AG10803 (cell line): ENCODE results near the gene STK31.
"Not testable (repeated sequence)": the region's sequence is repeated elsewhere in the genome, so short reads cannot be mapped to it uniquely, and the experiment has no call there.

Experiments
- DNase-seq: peaks from one replicate; pipeline ENCODE4 v3.0.0; 2010; ENCODE audit warnings: low read depth
- H3K4me3 ChIP-seq: 2 replicates; pipeline ENCODE4 v1.5.1; 2011; ENCODE audit warnings: mild to moderate bottlenecking, low read length, control low read depth
- TF ChIP-seq, protein P1 (sequence below): conservative IDR thresholded peaks from 2 replicates; pipeline ENCODE4 v1.5.1; 2011; ENCODE audit warnings: mild to moderate bottlenecking, low read length, control low read depth, inconsistent platforms

The STK31 gene

DNA sequence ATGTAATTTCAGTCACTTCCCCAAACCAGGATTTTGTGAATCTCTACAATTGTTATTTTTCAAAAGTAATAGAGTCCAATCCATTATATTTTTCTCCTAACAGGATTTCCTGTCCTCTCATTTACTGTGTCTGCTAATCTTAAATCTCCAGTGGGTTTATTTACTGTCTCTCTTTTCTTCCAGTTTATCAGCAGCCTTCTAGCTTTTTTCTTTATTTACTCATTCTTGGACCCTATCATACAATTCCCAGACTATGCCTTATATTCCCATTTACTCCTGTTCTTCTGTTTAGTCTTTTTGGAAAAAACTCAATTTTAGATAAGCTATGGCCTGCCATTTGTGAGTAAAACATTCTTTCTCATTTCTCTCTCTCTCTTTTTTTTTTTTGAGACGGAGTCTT, 94.7 kb downstream of the STK31 start:
- no peak overlapping the region for H3K4me3 ChIP-seq
- TF ChIP-seq, protein P1, sequence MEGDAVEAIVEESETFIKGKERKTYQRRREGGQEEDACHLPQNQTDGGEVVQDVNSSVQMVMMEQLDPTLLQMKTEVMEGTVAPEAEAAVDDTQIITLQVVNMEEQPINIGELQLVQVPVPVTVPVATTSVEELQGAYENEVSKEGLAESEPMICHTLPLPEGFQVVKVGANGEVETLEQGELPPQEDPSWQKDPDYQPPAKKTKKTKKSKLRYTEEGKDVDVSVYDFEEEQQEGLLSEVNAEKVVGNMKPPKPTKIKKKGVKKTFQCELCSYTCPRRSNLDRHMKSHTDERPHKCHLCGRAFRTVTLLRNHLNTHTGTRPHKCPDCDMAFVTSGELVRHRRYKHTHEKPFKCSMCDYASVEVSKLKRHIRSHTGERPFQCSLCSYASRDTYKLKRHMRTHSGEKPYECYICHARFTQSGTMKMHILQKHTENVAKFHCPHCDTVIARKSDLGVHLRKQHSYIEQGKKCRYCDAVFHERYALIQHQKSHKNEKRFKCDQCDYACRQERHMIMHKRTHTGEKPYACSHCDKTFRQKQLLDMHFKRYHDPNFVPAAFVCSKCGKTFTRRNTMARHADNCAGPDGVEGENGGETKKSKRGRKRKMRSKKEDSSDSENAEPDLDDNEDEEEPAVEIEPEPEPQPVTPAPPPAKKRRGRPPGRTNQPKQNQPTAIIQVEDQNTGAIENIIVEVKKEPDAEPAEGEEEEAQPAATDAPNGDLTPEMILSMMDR: no peak
- DNase-seq: no peak

DNA sequence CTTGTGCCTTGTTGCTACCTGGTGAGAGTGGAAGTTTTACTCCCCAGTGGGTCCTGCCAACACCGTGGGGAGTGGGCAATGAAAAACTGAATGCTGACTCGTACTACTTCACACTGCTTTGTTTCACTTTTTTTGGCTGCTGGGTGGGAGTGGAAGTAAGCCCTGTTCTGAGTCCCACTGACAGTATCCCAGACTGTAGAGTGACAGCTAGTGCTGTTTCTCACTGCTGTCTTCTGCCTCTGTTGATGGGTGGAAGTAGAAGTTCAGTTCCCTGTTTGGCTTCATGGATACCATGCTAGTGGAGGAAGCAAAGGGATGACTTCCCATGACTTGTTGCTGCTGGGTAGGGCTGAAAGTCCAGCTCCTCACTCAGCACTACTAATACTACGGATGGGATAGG, 98.4 kb downstream of the STK31 start:
- H3K4me3 ChIP-seq: no peak overlapping the region
- TF ChIP-seq, protein P1: no peak
- DNase-seq: no peak

DNA sequence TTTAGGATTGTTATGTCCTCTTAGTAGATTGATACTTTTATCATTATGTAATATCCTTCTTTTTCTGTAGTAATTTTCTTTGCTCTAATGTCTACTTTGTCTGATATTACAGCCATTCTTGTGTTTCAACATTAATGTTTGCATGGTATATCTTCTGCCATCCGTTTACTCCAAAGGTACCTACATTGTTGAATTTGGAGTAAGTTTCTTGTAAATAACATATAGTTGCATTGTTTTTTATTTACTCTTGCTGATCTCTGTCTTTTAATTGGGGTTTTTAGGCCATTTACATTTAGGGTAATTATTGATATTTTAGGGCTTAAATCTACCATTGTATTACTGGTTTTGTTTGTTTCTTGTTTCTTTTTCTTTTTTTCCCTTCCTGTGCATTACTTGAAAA, 100.1 kb downstream of the STK31 start:
- TF ChIP-seq, protein P1: no peak
- H3K4me3 ChIP-seq: no peak overlapping the region
- DNase-seq: no peak

DNA sequence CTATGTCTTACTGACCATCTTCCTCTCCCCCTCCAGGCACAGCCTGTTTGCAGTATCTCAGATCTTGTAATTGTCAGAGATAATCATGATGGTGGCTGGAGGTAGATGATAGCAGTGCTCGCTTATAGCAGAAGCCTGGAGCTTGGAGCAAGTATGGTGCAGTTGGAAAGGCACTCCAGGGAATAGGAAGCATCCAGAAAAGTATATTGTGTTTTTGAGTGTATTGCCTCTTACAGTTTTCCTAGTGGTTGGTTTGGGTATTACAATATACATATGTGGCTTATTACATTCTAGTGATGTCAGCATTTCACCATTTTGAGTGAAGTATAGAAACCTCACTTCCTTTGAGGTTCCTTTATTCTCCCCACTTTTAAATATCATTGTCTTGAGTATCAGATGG, 101.5 kb downstream of the STK31 start:
- DNase-seq: no peak
- no peak overlapping the region for H3K4me3 ChIP-seq
- TF ChIP-seq, protein P1: peak; percentile 27

DNA sequence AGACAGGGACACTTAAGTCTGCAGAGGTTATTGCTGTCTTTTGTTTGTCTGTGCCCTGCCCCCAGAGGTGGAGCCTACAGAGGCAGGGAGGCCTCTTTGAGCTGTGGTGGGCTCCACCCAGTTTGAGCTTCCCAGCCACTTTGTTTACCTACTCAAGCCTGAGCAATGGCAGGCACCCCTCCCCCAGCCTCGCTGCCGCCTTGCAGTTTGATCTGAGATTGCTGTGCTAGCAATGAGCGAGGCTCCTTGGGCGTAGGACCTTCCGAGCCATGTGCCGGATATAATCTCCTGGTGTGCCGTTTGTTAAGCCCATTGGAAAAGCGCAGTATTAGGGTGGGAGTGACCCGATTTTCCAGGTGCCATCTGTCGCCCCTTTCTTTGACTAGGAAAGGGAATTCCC, 118.1 kb downstream of the STK31 start:
- DNase-seq, H3K4me3 ChIP-seq: not testable (repeated sequence)

DNA sequence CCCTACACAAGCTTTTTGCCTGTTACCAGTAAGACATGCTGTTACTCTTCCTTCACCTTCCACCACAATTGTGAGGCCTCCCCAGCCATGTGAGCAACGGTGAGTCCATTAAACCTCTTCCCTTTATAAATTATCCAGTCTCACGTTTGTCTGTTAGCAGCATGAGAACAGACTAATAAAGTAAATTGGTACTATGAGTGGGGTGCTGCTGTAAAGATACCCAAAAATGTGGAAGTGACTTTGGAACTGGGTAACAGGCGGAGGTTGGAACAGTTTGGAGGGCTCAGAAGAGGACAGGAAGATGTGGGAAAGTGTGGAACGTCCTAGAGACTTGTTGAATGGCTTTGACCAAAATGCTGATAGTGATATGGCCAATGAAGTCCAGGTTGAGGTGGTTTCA, 122.7 kb downstream of the STK31 start:
- not testable (repeated sequence) for H3K4me3 ChIP-seq, DNase-seq

DNA sequence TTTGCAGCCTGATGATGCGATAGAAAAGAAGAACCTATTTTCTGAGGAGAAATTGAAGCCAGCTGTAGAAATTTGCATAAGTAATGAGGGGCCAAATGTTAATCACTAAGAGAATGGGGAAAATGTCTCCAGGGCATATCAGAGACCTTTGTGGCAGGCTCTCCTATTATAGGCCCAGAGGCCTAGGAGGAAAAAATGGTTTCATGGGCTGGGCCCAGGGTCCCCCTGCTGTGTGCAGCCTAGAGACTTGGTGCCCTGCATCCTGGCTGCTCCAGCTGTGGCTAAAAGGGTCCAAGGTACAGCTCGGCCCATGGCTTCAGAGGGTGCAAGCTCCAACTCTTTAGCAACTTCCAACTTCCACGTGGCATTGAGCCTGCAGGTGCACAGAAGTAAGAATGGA, 123.4 kb downstream of the STK31 start:
- DNase-seq: no peak
- TF ChIP-seq, protein P1: no peak
- H3K4me3 ChIP-seq: no peak overlapping the region

DNA sequence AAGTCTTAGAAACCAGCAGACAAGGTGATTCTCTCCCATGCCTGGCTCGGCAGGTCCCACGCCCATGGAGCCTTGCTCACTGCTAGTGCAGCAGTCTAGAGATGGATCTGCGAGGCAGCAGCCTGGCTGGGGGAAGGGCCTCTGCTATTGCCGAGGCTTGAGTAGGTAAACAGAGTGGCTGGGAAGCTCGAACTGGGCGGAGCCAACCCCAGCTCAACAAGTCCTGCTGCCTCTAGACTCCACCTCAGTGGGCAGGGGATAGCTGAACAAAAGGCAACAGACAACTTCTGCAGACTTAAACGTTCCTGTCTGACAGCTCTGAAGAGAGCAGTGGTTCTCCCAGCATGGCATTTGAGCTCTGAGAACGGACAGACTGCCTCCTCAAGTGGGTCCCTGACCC, 134.8 kb downstream of the STK31 start:
- not testable (repeated sequence) for H3K4me3 ChIP-seq, DNase-seq

DNA sequence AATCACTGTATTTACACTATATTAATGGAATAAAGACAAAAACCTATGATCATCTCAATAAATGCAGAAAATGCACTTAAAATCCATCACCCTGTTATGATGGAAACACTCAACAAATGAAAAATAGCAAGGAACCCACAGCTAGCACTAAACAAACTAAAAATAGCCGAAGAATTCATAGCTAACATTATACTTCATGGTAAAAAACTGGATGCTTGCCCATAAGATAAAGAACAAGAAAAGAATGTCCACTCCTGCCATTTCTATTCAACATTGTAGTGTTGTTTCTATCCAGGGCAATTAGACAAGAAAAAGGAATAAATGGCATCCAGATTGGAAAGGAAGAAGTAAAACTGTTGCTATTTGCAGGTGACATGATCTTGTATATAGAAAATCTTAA, 142.1 kb downstream of the STK31 start:
- no peak for DNase-seq
- TF ChIP-seq, protein P1: no peak
- H3K4me3 ChIP-seq: no peak overlapping the region
